Upper lobe of left lung (tissue), 6 donors: ENCODE measurements around the gene ORM1. TPM values are rescaled to one million over a fixed set of nuclear protein-coding genes. Genes with fewer than 3 reads are reported as not detected.

ENCODE experiments used
- ATAC-seq, 2 donors: fragments of 200-7000 bp; cut with Tn5 transposase; one replicate each; pipeline ENCODE4 v1.9.1; 2022; ENCODE audit warnings: mild to moderate bottlenecking in 2 of 2, moderate library complexity in 2 of 2; ENCODE audit not compliant: low FRiP score in 2 of 2
- DNase-seq, 2 donors: peaks; one replicate each; pipeline ENCODE4 v3.0.0-alpha.2; 2019 to 2020
- H3K27ac ChIP-seq, 4 donors: fragments of 200-600 bp; sonication (generic); one replicate each; pipeline ENCODE4 v1.5.1; 2016 to 2019
- H3K27me3 ChIP-seq, 4 donors: fragments of 200-600 bp; sonication (generic); one replicate each; pipeline ENCODE4 v1.5.1; 2017 to 2019
- H3K36me3 ChIP-seq, 4 donors: fragments of 200-600 bp; sonication (generic); one replicate each; pipeline ENCODE4 v1.5.1; 2016 to 2019
- H3K4me1 ChIP-seq, 4 donors: fragments of 200-600 bp; sonication (generic); one replicate each; pipeline ENCODE4 v1.5.1; 2018 to 2019
- H3K4me3 ChIP-seq, 4 donors: fragments of 200-600 bp; sonication (generic); one replicate each; pipeline ENCODE4 v1.5.1; 2017 to 2019; ENCODE audit warnings: mild to moderate bottlenecking in 2 of 4, moderate library complexity in 1 of 4
- H3K9me3 ChIP-seq, 4 donors: fragments of 200-600 bp; sonication (generic); one replicate each; pipeline ENCODE4 v1.5.1; 2018 to 2019
- EP300 ChIP-seq, 4 donors: sonication (generic); formaldehyde crosslinking; IDR thresholded peaks; one replicate each; pipeline ENCODE4 v1.5.1; 2017; ENCODE audit warnings: antibody characterized with exemption in 4 of 4, control low read depth in 2 of 4
- POLR2A ChIP-seq, 4 donors: fragments of 450-650 bp; IDR thresholded peaks; one replicate each; pipeline ENCODE4 v1.5.1; 2016 to 2017; ENCODE audit warnings: antibody characterized with exemption in 4 of 4, mild to moderate bottlenecking in 2 of 4
- POLR2AphosphoS5 ChIP-seq, 2 donors: sonication (generic); formaldehyde crosslinking; IDR thresholded peaks; one replicate each; pipeline ENCODE4 v1.5.1; 2017; ENCODE audit warnings: antibody characterized with exemption in 2 of 2
- WGBS, 2 donors: methylation state at CpG; one replicate each; pipeline ENCODE4 v1.1.5; 2017 to 2018; 5-methylcytosine and 5-hydroxymethylcytosine counted together
- total RNA-seq, 6 donors: library from RNA; depleted of rRNA in 4 of 6; stranded (reverse); fragments of >200 nt in 4 of 6; gene quantifications; one replicate each; pipeline versions ENCODE4 v1.1.0 to v1.2.1, GENCODE V29; 2016 to 2021
- TF ChIP-seq, protein P1 (sequence below), 6 experiments: fragments of 450-650 bp in 4 of 6; fragments of 200-600 bp in 2 of 6; sonication (generic) in 2 of 6; IDR thresholded peaks; one replicate each; pipeline ENCODE4 v1.5.1; 2016 to 2019; ENCODE audit warnings: antibody characterized with exemption in 6 of 6
- donor health status: DM: no; HTN: no; CAD: no; lungs with moderate emphysema.
- donor health status: DM: no; HTN: yes; CAD: no; lungs with severe emphysema.

The ORM1 gene
- total RNA-seq, 6 donors from 2014 or later = 1.8 to 17.9 (median 12.0) TPM; not detected in 1

DNA sequence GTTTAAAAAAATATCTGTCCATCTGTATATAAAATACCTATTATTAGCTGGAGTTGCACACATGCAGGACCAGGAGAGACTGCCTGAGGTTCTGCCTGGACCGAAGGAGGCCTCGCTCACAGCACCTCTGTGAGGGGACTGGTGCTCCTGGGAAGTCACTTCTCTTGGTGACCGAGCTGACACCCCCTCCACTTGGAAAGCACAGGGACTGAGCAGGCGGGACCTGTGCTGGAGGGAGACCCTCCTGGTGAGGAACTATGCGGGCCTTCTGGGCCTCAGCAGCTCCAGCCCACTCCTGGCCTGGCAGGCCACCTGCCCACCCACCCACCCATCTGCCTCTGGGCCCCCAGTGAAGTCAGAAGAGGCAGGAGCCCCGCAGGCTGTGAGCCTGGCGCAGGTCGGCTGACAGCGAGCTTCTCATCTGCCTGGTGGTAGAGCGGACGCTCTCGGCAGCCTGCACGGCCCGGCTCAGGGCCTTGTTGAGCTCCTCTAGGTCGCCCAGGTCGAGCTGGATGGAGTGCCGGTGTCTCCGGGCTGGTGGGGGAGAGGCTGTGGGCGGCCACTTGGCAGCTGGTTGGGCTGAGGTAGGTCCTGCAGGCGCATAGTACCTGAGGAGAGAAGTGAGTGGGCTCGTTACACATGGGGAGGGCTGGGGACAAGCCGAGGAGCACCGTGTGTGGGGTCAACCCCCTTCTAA, 13.9 kb downstream of the ORM1 start:
- H3K4me3 ChIP-seq = no peak overlapping the region
- ATAC-seq (no peak), DNase-seq (peak in 1 of 2 donors; percentile 76)
- H3K27me3 ChIP-seq = no peaks in the 10 kb centered on the region
- peaks cover 26 to 75% (median 63%) of the 10 kb centered on the region in 4 donors for H3K36me3 ChIP-seq
- no peak for TF ChIP-seq POLR2A (IDR thresholded peaks at IDR 0.05)
- no peak for TF ChIP-seq EP300 (IDR thresholded peaks at IDR 0.05)
- TF ChIP-seq, protein P1, sequence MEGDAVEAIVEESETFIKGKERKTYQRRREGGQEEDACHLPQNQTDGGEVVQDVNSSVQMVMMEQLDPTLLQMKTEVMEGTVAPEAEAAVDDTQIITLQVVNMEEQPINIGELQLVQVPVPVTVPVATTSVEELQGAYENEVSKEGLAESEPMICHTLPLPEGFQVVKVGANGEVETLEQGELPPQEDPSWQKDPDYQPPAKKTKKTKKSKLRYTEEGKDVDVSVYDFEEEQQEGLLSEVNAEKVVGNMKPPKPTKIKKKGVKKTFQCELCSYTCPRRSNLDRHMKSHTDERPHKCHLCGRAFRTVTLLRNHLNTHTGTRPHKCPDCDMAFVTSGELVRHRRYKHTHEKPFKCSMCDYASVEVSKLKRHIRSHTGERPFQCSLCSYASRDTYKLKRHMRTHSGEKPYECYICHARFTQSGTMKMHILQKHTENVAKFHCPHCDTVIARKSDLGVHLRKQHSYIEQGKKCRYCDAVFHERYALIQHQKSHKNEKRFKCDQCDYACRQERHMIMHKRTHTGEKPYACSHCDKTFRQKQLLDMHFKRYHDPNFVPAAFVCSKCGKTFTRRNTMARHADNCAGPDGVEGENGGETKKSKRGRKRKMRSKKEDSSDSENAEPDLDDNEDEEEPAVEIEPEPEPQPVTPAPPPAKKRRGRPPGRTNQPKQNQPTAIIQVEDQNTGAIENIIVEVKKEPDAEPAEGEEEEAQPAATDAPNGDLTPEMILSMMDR (IDR thresholded peaks at IDR 0.05) = no peak
- no peak for TF ChIP-seq POLR2AphosphoS5 (IDR thresholded peaks at IDR 0.05)
- H3K27ac ChIP-seq = no peak overlapping the region
- no peaks in the 10 kb centered on the region for H3K4me1 ChIP-seq
- no peaks in the 10 kb centered on the region for H3K9me3 ChIP-seq
- WGBS, 2 donors = 97 to 98% methylated on average over 7 to 20 of the region's 23 CpGs

DNA sequence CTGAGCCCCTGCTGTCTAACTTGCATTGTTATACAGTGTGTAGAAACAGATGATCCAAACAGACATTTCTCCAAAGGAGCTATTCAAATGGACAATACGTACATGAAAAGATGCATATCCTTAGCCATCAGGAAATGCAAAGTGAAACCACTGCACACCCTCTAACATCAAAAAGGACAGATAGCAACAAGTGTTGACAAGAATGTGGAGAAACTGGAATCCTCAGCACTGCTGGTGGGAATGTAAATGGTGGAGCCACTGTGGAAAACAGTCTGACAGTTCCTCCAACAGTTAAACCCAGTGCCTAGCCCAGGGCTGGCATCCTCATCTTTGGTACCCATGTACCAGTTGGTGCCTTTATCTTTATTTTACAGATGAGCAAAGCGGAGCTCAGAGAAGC, 15.3 kb downstream of the ORM1 start:
- ATAC-seq (no peak), DNase-seq (no peak)
- WGBS, 2 donors = 63 to 100% methylated on average over 1 to 2 of the region's 2 CpGs
- no peaks in the 10 kb centered on the region for H3K27me3 ChIP-seq
- peaks cover 29 to 89% (median 76%) of the 10 kb centered on the region in 4 donors for H3K36me3 ChIP-seq
- no peak overlapping the region for H3K4me3 ChIP-seq
- no peak overlapping the region for H3K27ac ChIP-seq
- no peaks in the 10 kb centered on the region for H3K9me3 ChIP-seq
- no peak for TF ChIP-seq POLR2AphosphoS5 (IDR thresholded peaks at IDR 0.05)
- no peak for TF ChIP-seq POLR2A (IDR thresholded peaks at IDR 0.05)
- TF ChIP-seq, protein P1 (IDR thresholded peaks at IDR 0.05) = no peak
- no peak for TF ChIP-seq EP300 (IDR thresholded peaks at IDR 0.05)
- no peaks in the 10 kb centered on the region for H3K4me1 ChIP-seq

DNA sequence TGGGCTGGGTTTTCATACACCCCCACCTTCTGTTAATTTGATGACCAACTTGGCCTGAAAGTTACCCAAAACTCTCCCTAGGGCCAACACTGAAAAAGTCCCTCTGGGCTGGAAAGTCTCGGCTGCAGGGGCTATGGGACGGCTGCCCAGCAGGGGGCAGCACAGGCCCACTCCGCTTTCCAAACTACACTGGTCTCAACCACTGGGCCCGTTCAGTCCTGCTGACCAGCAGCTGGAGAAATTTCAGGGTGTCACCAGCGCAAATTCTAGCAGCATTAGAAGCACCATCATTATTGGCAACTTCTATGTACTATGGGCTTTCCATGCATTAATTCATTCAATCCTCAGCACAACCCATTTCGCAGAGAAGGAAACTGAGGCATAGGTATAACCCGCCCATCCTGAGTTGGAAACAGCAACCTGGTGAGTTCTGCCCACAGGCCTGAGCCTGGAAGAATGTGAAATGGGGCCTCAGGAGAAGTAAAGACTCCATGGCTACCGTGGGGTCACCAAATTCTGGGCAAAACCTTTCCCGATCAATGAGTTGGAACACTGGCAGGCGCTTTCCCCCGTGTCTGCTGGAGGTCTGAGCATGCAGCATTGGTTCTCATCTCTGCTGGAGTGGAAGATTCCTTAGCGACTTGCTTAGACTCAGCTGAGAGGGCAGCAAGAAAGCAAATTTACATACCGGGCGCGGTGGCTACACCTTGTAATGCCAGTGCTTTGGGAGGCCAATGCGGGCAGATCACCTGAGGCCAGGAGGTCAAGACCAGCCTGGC, 16.4 kb downstream of the ORM1 start:
- Histone ChIP-seq H3K9me3 (no peaks in the 10 kb centered on the region), H3K4me3 (no peak overlapping the region), H3K27me3 (no peaks in the 10 kb centered on the region), H3K27ac (no peak overlapping the region), H3K4me1 (no peaks in the 10 kb centered on the region), H3K36me3 (peaks cover 38 to 100% (median 87%) of the 10 kb centered on the region in 4 donors)
- 65 to 89% methylated on average over 9 to 15 of the region's 16 CpGs for WGBS, 2 donors
- ATAC-seq (peak; percentile 58 to 73), DNase-seq (peak; percentile 61 to 88)
- TF ChIP-seq EP300 (IDR thresholded peaks at IDR 0.05) = no peak
- TF ChIP-seq, protein P1 (IDR thresholded peaks at IDR 0.05) = peak; percentile 64 to 79 (median 71)

DNA sequence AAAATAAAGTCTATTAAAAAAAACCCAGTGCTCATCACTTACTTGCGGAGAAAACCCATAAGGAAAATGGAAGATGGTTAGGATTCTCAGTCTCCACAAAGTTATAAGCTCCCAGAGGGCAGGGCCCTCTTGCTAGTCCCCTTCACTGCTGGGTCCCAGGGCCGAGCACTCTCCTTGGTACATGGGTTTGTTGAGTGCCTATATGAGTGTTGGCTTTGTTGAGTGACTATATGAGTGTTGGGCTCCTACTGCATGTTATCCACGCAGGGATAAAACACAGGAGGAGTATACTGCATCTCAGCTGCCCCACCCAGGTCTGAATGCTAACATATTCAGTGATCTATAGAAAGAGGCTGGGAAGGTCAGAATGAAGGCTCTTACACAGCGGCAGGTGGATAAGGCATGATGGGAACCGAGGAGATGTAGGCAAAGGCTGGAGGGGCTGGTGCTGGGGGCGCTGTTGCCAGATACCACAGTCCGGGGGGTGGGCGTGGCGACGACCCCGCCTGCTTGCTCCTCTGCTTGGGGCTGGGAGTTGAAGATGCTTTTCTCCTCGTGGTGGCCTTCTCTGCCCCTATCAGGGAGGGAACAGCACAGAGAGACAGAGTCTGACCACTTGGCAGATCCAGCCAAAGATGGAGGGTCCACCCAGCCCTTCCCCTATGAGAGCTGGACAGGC, 18.4 kb downstream of the ORM1 start:
- DNase-seq (no peak), ATAC-seq (no peak)
- no peak overlapping the region for H3K4me3 ChIP-seq
- no peak overlapping the region for H3K27ac ChIP-seq
- no peaks in the 10 kb centered on the region for H3K4me1 ChIP-seq
- peaks cover 56 to 100% (median 95%) of the 10 kb centered on the region in 4 donors for H3K36me3 ChIP-seq
- H3K27me3 ChIP-seq = no peaks in the 10 kb centered on the region
- H3K9me3 ChIP-seq = no peaks in the 10 kb centered on the region
- 90 to 93% methylated on average over 8 to 12 of the region's 12 CpGs for WGBS, 2 donors
- TF ChIP-seq EP300 (IDR thresholded peaks at IDR 0.05) (no peak), POLR2AphosphoS5 (IDR thresholded peaks at IDR 0.05) (no peak), POLR2A (IDR thresholded peaks at IDR 0.05) (no peak)
- TF ChIP-seq, protein P1 (IDR thresholded peaks at IDR 0.05) = no peak
